DND-41 (cell line): ENCODE data around the gene EIF4E1B.

Source experiments
- ATAC-seq: fragments of 200-7000 bp; cut with Tn5 transposase; 3 replicates; pipeline ENCODE4 v1.9.1; 2021; ENCODE audit warnings: low read depth; ENCODE audit not compliant: insufficient read depth
- DNase-seq: peaks from one replicate; pipeline ENCODE4 v3.0.0-alpha.2; 2020
- H2AFZ ChIP-seq: 2 replicates; pipeline ENCODE4 v1.6.0; 2012; ENCODE audit warnings: low read depth, low read length
- H3K27ac ChIP-seq: 2 replicates; pipeline ENCODE4 v1.5.1; 2012; ENCODE audit warnings: low read length, inconsistent platforms
- H3K27me3 ChIP-seq: fragments of 200-600 bp; sonication (generic); 2 replicates; pipeline ENCODE4 v1.6.0; 2012; ENCODE audit warnings: low read length, mild to moderate bottlenecking, inconsistent platforms; ENCODE audit not compliant: insufficient read depth, poor library complexity
- H3K36me3 ChIP-seq: 2 replicates; pipeline ENCODE4 v1.5.1; 2012; ENCODE audit warnings: low read length, inconsistent platforms; ENCODE audit not compliant: insufficient read depth
- H3K4me1 ChIP-seq: 2 replicates; pipeline ENCODE4 v1.5.1; 2012; ENCODE audit warnings: mild to moderate bottlenecking, low read length; ENCODE audit not compliant: insufficient read depth
- H3K4me2 ChIP-seq: 2 replicates; pipeline ENCODE4 v1.6.0; 2012; ENCODE audit warnings: mild to moderate bottlenecking, moderate library complexity, low read length, inconsistent platforms; ENCODE audit not compliant: insufficient read depth
- H3K4me3 ChIP-seq, 2 experiments: fragments of 200-600 bp in 1 of 2; shearing (Covaris generic) in 1 of 2; 2 replicates each; pipeline ENCODE4 v1.5.1; 2012 to 2016; ENCODE audit warnings: inconsistent platforms in 2 of 2, low read length in 2 of 2, mild to moderate bottlenecking in 2 of 2, low read depth in 1 of 2, moderate library complexity in 1 of 2
- H3K79me2 ChIP-seq: 2 replicates; pipeline ENCODE4 v1.6.0; 2012; ENCODE audit warnings: low read length, inconsistent platforms; ENCODE audit not compliant: insufficient read depth
- H3K9ac ChIP-seq: 2 replicates; pipeline ENCODE4 v1.6.0; 2012; ENCODE audit warnings: low read depth, mild to moderate bottlenecking, inconsistent platforms, low read length, moderate library complexity
- H3K9me3 ChIP-seq: 2 replicates; pipeline ENCODE4 v1.5.1; 2012; ENCODE audit warnings: low read length, moderate library complexity, mild to moderate bottlenecking, inconsistent platforms; ENCODE audit not compliant: insufficient read depth, severe bottlenecking
- H4K20me1 ChIP-seq: 2 replicates; pipeline ENCODE4 v1.6.0; 2012; ENCODE audit warnings: low read length; ENCODE audit not compliant: insufficient read depth
- CTCF ChIP-seq: IDR thresholded peaks from 2 replicates; pipeline ENCODE4 v1.5.1; 2012; ENCODE audit warnings: borderline replicate concordance, low read length, moderate library complexity, mild to moderate bottlenecking; ENCODE audit not compliant: poor library complexity, severe bottlenecking; ENCODE audit errors: extremely low read depth
- EZH2 ChIP-seq: IDR thresholded peaks from 3 replicates; pipeline ENCODE4 v1.6.1; 2012; ENCODE audit warnings: borderline replicate concordance, low read depth, mild to moderate bottlenecking, moderate library complexity, low read length, inconsistent platforms; ENCODE audit not compliant: severe bottlenecking

EIF4E1B gene

GRCh38 chr5:176693477-176693851 lies 63.0 kb downstream of the EIF4E1B start:
- no peak overlapping the region for H3K4me3 ChIP-seq
- no peak for ATAC-seq
- DNase-seq, result no peak
- no peaks in the 10 kb centered on the region for H3K79me2 ChIP-seq
- no peaks in the 10 kb centered on the region for H3K36me3 ChIP-seq
- H2AFZ ChIP-seq, result no peak overlapping the region
- H3K27ac ChIP-seq, result no peak overlapping the region
- no peak for TF ChIP-seq CTCF
- no peak for TF ChIP-seq EZH2
- no peaks in the 10 kb centered on the region; the same call in 1 of the 2 replicates for H4K20me1 ChIP-seq
- peaks cover 61% of the 10 kb centered on the region for H3K27me3 ChIP-seq
- H3K9me3 ChIP-seq, result no peaks in the 10 kb centered on the region
- H3K4me2 ChIP-seq, result no peak overlapping the region
- no peak overlapping the region for H3K9ac ChIP-seq
- H3K4me1 ChIP-seq, result no peaks in the 10 kb centered on the region

- Histone ChIP-seq H3K4me1 (no peaks in the 10 kb centered on the region), H3K79me2 (no peaks in the 10 kb centered on the region), H3K27me3 (peaks cover 62% of the 10 kb centered on the region), H3K4me2 (no peak overlapping the region), H4K20me1 (no peaks in the 10 kb centered on the region; the same call in 1 of the 2 replicates), H2AFZ (no peak overlapping the region), H3K36me3 (no peaks in the 10 kb centered on the region), H3K9me3 (no peaks in the 10 kb centered on the region), H3K9ac (no peak overlapping the region), H3K27ac (no peak overlapping the region), H3K4me3 (no peak overlapping the region)
- TF ChIP-seq CTCF, result no peak
- TF ChIP-seq EZH2, result no peak
- no peak for DNase-seq
- ATAC-seq, result no peak
Measured at GRCh38 chr5:176694146-176694545, 63.7 kb downstream of the EIF4E1B start.

DNA sequence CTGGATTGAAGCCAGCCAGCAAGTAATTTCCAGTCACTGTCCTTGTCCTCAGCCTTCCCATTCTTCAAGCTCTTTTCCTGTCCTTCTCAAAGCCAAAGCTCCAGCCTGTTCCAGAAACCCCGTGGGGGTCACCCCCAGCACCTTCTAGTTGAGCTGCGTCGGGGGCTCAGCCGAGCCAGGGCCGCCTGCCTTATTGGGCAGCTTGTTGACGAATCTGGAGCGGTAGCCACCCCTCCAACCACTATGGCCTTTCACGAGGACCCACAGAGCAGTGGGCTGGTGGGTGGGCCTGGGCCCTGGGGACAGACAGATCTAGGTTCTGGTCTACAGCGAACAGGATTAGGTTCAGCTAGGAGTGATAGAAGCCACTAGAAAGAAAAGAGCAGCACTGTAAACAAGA lies 64.2 kb downstream of the EIF4E1B start:
- no peak overlapping the region for H3K27ac ChIP-seq
- peaks cover 62% of the 10 kb centered on the region for H3K27me3 ChIP-seq
- no peaks in the 10 kb centered on the region for H3K9me3 ChIP-seq
- TF ChIP-seq EZH2, result no peak
- TF ChIP-seq CTCF, result no peak
- H2AFZ ChIP-seq, result no peak overlapping the region
- no peaks in the 10 kb centered on the region for H3K79me2 ChIP-seq
- no peak overlapping the region for H3K4me2 ChIP-seq
- no peaks in the 10 kb centered on the region; the same call in 1 of the 2 replicates for H4K20me1 ChIP-seq
- ATAC-seq (no peak), DNase-seq (no peak)
- no peaks in the 10 kb centered on the region for H3K4me1 ChIP-seq
- H3K36me3 ChIP-seq, result no peaks in the 10 kb centered on the region
- H3K9ac ChIP-seq, result no peak overlapping the region
- no peak overlapping the region for H3K4me3 ChIP-seq

DNA sequence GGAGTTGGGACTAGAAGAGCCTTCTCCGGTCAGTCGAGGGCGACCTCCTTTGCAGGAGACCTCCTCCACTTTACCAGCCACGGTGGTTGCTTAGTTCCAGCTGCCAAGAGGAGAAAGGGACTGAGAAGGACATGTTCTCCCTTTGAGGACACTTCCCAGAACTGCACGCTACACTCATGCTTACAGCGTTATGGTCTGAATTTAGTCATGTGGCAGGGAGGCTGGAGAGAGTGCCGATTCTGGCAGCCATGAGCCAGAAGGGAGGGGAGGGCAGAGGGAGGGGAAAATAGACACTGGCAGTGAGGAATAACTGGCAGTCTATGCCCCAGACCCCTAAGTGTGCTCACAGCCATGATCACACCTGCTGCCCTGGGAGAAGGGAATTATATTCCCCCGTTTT lies 64.6 kb downstream of the EIF4E1B start:
- H3K4me3 ChIP-seq, result no peak overlapping the region
- no peak overlapping the region for H3K9ac ChIP-seq
- no peaks in the 10 kb centered on the region; the same call in 1 of the 2 replicates for H4K20me1 ChIP-seq
- peaks cover 62% of the 10 kb centered on the region for H3K27me3 ChIP-seq
- ATAC-seq (no peak), DNase-seq (no peak)
- H3K4me2 ChIP-seq, result no peak overlapping the region
- H2AFZ ChIP-seq, result no peak overlapping the region
- H3K27ac ChIP-seq, result no peak overlapping the region
- no peak for TF ChIP-seq EZH2
- no peak for TF ChIP-seq CTCF
- no peaks in the 10 kb centered on the region for H3K36me3 ChIP-seq
- no peaks in the 10 kb centered on the region for H3K4me1 ChIP-seq
- no peaks in the 10 kb centered on the region for H3K9me3 ChIP-seq
- no peaks in the 10 kb centered on the region for H3K79me2 ChIP-seq
